Activated T-cell treated with anti-CD3 and anti-CD28 coated beads, Interleukin-2, amount 50 U/mL, for 24 hours (primary cell): Measurements from ENCODE around the gene TXNDC17.
"Not testable (repeated sequence)": the region's sequence is repeated elsewhere in the genome, so short reads cannot be mapped to it uniquely, and the experiment has no call there.

Source experiments
- DNase-seq: peaks from one replicate; pipeline ENCODE4 v3.0.0-alpha.2; 2020
- H3K27ac Mint-ChIP-seq: 2 replicates; pipeline ENCODE4 v1.8.0; 2020; ENCODE audit warnings: mild to moderate bottlenecking, mixed read lengths
- H3K27me3 Mint-ChIP-seq: 2 replicates; pipeline ENCODE4 v1.8.0; 2020; ENCODE audit warnings: mixed read lengths
- H3K36me3 Mint-ChIP-seq: 2 replicates; pipeline ENCODE4 v1.8.0; 2020; ENCODE audit warnings: low read depth, mixed read lengths
- H3K4me1 Mint-ChIP-seq: 2 replicates; pipeline ENCODE4 v1.8.0; 2020; ENCODE audit warnings: low read depth, mixed read lengths
- H3K4me3 Mint-ChIP-seq: 2 replicates; pipeline ENCODE4 v1.8.0; 2020; ENCODE audit warnings: mild to moderate bottlenecking, moderate library complexity, mixed read lengths
- H3K9me3 Mint-ChIP-seq: 2 replicates; pipeline ENCODE4 v1.8.0; 2020; ENCODE audit warnings: mixed read lengths

The TXNDC17 gene

DNA sequence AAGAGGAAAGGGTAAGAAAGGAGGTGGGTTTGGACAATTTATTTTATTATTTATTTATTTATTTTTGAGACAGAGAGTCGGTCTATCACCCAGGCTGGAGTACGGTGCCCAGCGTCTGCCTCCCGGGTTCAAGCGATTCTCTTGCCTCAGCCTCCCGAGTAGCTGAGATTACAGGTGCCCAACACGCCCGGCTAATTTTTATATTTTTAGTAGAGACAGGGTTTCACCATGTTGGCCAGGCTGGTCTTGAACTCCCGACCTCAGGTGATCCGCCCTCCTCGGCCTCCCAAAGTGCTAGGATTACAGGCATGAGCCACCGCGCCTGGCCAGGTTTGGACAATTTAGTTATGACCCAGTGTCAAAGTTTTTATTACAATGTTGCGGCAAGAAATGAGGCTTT lies 22.3 kb downstream of the TXNDC17 start:
- H3K4me3 Mint-ChIP-seq, H3K36me3 Mint-ChIP-seq, H3K27me3 Mint-ChIP-seq, H3K9me3 Mint-ChIP-seq, H3K27ac Mint-ChIP-seq, DNase-seq: not testable (repeated sequence)
- peaks cover 27% of the 10 kb centered on the region for H3K4me1 Mint-ChIP-seq

DNA sequence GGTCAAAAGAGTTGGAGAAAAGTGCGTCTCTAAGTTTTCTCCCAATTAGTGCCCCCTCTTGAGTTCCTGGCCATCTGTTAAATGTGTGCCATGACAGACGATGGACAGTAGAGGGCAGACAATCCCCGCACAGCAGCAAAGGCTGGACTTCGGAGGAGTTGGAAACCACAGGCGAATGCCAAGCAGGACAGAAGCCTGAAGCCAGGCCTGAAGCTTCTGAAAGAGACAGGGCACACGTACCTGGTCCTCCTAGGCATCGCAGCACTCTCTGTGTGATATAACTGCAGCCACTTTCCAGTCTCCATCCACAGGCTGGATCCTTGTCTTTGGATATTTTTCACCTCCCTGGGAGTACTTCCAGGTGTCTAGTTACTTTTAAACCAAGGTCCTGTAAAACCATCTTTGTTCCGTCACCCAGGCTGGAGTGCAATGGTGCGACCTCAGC lies 25.2 kb downstream of the TXNDC17 start:
- H3K9me3 Mint-ChIP-seq = no peaks in the 10 kb centered on the region
- DNase-seq = peak; percentile 58
- no peak overlapping the region for H3K27ac Mint-ChIP-seq
- no peak overlapping the region for H3K4me3 Mint-ChIP-seq
- peaks cover 3% of the 10 kb centered on the region for H3K36me3 Mint-ChIP-seq
- H3K27me3 Mint-ChIP-seq = no peaks in the 10 kb centered on the region
- H3K4me1 Mint-ChIP-seq = peaks cover 12% of the 10 kb centered on the region

DNA sequence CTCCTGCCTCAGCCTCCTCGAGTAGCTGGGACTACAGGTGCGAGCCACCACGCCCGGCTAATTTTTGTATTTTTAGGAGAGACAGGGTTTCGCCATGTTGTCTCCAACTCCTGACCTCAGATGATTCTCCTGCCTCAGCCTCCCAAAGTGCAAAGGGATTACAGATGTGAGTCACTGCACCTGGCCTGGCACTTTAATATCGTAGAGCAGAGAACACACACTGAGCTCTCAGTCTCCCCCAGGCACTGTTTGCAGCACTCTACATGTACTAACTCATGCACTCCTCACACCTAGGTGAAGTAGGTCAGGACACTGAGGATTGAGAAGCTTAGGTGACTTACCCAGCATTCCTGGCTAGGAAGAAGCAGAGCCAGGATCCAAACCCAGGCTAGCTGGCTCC lies 25.7 kb downstream of the TXNDC17 start:
- Mint-ChIP-seq H3K9me3 (no peaks in the 10 kb centered on the region), H3K4me3 (no peak overlapping the region)

DNA sequence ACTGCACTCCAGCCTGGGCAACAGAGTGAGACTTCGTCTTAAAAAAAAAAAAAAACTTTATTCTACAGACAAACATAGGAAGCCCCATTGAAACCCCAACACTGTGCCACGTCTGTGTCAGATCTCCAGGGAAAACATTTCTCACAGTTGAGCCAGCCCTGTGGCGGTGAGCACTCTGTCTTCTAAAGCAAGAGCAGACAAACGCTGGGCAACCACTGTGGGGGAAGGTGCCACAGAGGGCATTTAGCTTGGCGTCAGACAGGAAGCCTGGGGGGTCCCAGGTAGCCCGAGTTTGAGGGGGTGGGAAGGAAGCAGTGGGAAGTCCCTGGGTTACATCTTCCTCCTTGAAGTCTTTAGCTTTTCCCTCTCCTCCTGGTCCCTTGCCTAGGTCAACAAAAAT lies 26.7 kb downstream of the TXNDC17 start:
- no peak overlapping the region for H3K27ac Mint-ChIP-seq
- H3K4me1 Mint-ChIP-seq = peaks cover 6% of the 10 kb centered on the region
- peaks cover 3% of the 10 kb centered on the region for H3K36me3 Mint-ChIP-seq

More for the DNA sequence above, 25.7 kb downstream of the TXNDC17 start:
- Mint-ChIP-seq H3K36me3 (peaks cover 3% of the 10 kb centered on the region), H3K27ac (no peak overlapping the region), H3K27me3 (no peaks in the 10 kb centered on the region), H3K4me1 (peaks cover 7% of the 10 kb centered on the region)
- no peak for DNase-seq

DNA sequence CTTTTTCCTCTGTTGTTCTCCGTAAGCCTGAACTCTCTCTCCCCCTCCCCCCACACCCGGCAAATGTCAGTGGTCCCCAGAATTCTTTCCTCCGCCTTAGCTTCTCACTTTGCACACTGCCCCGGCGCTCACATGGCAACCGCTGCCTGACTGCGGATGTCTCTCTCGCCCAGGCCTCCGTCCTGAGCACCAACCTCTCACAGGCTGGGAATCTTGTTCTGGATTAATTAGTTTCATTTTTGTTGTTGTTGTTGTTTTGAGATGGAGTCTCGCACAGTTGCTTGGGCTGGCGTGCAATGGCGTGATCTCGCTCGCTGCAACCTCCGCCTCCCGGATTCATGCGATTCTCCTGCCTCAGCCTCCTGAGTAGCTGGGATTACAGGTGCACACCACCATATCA lies 27.4 kb downstream of the TXNDC17 start:
- H3K4me1 Mint-ChIP-seq = peaks cover 6% of the 10 kb centered on the region
- no peaks in the 10 kb centered on the region for H3K36me3 Mint-ChIP-seq
- H3K9me3 Mint-ChIP-seq = no peaks in the 10 kb centered on the region
- H3K27ac Mint-ChIP-seq = no peak overlapping the region
- H3K27me3 Mint-ChIP-seq = no peaks in the 10 kb centered on the region
- H3K4me3 Mint-ChIP-seq = no peak overlapping the region
- no peak for DNase-seq

More for the DNA sequence above, 26.7 kb downstream of the TXNDC17 start:
- Mint-ChIP-seq H3K4me3 (no peak overlapping the region), H3K27me3 (no peaks in the 10 kb centered on the region), H3K9me3 (no peaks in the 10 kb centered on the region)
- DNase-seq = no peak

DNA sequence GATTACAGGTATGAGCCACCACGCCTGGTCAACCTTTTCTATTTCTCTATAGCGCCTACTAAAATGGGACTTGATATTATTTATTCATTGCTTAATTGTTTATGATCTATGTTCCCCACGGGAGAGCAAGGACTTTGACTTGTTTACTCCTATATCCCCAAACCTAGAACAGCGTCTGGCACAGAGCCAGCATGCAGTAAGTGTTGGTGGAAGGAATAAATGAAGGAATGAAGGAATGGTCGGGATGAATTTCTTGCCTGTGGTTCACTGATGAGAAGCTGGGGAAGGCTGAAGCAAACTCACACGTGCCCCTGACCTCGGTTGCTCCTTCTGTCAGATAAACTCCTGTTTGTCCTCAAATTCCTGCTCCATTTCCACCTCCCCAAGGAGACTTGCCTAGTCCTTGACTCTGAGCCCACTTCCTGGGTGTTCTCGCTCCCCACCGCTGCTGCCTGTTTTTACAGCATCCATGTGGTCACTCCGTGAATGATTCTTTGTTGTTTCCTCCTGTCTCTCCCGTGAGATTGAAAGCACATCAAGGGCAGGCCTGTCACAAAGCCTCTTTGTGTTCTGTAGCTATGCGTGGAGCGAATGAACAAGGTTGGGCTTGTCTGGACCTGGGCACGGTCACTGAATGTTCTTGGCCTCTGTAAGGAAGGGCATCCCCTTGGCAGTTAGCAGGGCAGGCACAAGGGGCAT lies 28.0 kb downstream of the TXNDC17 start:
- H3K4me3 Mint-ChIP-seq = no peak overlapping the region
- H3K9me3 Mint-ChIP-seq = no peaks in the 10 kb centered on the region
- DNase-seq = no peak
- peaks cover 6% of the 10 kb centered on the region for H3K4me1 Mint-ChIP-seq
- H3K27ac Mint-ChIP-seq = no peak overlapping the region
- H3K36me3 Mint-ChIP-seq = no peaks in the 10 kb centered on the region
- H3K27me3 Mint-ChIP-seq = no peaks in the 10 kb centered on the region

DNA sequence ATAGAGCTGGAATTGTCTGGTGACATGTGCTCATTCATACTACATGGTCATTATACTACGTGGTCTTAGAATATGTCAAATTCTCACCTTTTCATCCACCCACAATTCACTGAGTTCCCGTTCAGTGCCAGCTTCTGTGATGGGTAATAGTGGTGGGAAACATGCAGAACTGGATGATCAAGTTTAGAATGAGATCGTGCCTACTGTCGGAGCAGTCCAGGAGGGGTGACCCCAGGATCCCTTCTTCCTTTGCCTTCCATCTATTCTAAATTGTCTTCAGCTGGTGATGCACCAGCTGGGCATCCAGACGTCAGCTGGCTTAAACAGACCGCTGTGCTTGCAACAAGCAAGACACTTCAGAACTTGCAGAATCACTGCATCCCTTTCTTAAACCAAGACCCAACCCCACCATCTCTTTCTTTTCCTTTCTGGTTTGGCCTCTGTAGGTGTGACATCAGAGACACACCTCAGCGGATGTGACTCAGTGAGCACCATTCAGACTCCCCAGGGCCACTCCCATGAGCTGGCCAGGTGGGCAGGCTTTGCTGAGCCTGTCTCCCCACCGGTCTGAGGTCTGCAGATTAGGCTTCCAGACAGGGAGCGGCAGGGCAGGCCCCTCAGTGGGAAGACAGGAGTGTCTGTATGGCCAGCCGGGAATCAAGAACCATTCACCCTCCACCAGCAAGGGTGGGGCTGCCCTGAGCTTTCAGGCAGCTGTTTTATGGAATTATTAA lies 28.8 kb downstream of the TXNDC17 start:
- no peaks in the 10 kb centered on the region for H3K27me3 Mint-ChIP-seq
- H3K4me1 Mint-ChIP-seq = peaks cover 6% of the 10 kb centered on the region
- H3K9me3 Mint-ChIP-seq = no peaks in the 10 kb centered on the region
- no peak overlapping the region for H3K4me3 Mint-ChIP-seq
- no peak overlapping the region for H3K27ac Mint-ChIP-seq
- DNase-seq = no peak
- no peaks in the 10 kb centered on the region for H3K36me3 Mint-ChIP-seq

DNA sequence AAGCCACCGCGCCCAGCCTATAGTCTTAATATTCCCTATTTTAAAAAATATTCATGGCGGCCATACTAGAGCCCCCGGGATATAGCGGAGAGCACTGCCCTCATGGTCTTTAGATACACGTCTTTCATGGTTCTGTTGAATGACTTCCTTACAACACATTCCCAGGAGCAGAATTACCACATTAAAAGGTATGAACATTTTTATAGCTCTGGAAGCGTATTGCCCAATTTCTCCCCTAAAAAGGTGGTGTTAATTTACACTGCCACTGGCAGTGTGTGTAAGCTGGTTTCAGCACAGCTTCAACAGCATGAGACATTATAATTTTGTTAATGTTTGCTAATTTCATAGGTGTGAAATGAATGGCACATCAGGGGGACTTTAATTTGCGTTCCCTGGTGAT lies 29.7 kb downstream of the TXNDC17 start:
- H3K9me3 Mint-ChIP-seq = no peaks in the 10 kb centered on the region
- H3K36me3 Mint-ChIP-seq = no peaks in the 10 kb centered on the region
- H3K27ac Mint-ChIP-seq = no peak overlapping the region
- no peaks in the 10 kb centered on the region for H3K27me3 Mint-ChIP-seq
- no peak for DNase-seq
- peaks cover 6% of the 10 kb centered on the region for H3K4me1 Mint-ChIP-seq
- no peak overlapping the region for H3K4me3 Mint-ChIP-seq

DNA sequence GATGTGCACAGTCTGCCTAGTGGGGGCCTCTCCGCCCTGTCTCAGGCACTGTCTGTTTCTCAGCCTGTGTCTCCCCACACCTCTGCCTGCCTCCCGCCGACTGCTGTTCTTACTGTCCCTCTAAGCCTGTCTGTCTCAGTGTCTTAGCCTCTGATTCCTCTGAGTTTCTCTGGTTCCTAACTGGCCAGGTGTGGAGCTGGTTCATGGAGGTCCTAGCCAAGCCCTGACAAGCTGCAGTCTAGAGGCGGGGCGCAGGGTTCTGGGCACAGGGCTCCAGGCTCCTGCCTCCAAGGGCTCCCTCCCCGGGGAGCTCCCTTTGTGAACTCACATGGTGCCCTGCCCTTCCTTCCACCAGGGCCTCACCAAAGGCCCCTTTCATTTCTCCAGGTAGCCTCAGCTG lies 30.1 kb downstream of the TXNDC17 start:
- H3K27me3 Mint-ChIP-seq = no peaks in the 10 kb centered on the region
- H3K36me3 Mint-ChIP-seq = no peaks in the 10 kb centered on the region
- no peak overlapping the region for H3K4me3 Mint-ChIP-seq
- DNase-seq = no peak
- no peaks in the 10 kb centered on the region for H3K9me3 Mint-ChIP-seq
- H3K4me1 Mint-ChIP-seq = peaks cover 6% of the 10 kb centered on the region
- H3K27ac Mint-ChIP-seq = no peak overlapping the region

DNA sequence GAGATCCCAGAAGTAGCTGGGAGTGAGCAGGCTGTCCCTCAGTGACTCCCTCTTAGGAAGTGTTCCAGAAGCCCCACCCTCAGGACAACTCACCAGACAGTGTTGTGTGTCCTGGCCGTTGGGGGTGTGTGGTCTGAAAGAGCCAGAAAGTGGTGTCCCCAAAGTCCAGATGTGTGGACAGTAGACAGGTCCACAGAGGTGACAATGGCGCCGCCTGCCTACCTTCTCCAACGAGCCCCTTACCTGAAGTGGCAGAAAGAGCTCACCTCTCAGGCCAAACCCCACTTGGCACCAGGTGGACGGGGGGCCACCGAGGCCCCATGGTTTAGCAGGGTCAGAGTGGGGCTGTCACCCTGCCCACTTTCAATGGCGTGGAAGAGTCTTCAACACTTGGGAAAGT lies 30.6 kb downstream of the TXNDC17 start:
- no peak overlapping the region for H3K4me3 Mint-ChIP-seq
- H3K27me3 Mint-ChIP-seq = no peaks in the 10 kb centered on the region
- peaks cover 6% of the 10 kb centered on the region for H3K4me1 Mint-ChIP-seq
- H3K9me3 Mint-ChIP-seq = no peaks in the 10 kb centered on the region
- H3K27ac Mint-ChIP-seq = no peak overlapping the region
- no peak for DNase-seq
- H3K36me3 Mint-ChIP-seq = no peaks in the 10 kb centered on the region

DNA sequence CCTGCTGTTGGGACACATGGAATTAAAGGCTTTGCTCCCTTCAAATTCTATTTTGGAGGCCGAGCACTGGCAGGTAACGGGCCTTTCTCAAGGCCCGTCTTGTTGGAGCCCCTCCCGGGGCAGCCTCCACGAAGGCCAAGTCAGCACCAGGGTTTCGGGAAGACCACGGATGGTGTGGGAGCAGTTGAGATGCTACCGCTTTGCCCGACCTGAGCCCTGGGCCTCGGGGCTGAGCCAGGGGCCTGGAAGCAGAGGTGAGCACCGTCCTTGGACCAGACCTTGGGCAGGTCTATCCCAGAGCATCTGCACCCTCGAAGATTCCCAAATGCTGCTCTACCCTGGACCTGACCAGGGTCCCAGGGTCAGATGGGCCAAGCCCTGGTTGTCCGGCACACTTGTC lies 33.7 kb downstream of the TXNDC17 start:
- H3K36me3 Mint-ChIP-seq = no peaks in the 10 kb centered on the region
- peaks cover 9% of the 10 kb centered on the region for H3K4me1 Mint-ChIP-seq
- peaks cover 18% of the 10 kb centered on the region for H3K27me3 Mint-ChIP-seq
- no peak overlapping the region for H3K27ac Mint-ChIP-seq
- H3K9me3 Mint-ChIP-seq = no peaks in the 10 kb centered on the region
- no peak for DNase-seq
- H3K4me3 Mint-ChIP-seq = no peak overlapping the region

DNA sequence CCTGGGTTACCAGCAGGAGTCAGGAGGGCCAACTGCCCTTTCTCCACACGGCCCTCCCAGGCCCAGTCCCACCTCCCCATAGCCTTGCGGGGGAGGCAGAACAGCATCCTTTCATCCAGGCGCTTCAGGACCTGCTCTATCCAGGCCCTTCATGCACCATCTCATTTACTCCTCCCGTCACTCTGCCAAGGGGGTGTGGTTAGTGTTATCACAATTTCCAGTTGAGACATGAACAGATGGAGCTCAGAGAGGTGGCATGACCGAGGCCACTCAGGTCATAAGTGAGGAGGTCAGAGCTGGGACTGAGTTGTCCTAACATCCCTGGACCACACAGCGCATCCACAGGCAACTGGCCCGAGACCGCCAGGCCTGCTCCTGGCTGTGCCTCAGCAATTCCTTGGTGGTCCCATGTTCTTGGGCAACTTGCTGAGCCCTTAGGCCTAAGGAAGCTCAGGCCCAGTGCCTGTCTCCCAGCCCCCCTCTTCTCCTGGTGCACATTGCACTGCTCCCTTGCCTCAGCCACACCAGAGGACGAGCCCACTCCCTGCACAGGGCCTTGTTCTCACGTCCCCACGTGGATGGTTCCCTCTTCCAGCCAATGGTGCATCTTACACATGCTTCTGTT lies 34.5 kb downstream of the TXNDC17 start:
- Mint-ChIP-seq H3K4me1 (peaks cover 9% of the 10 kb centered on the region), H3K4me3 (no peak overlapping the region), H3K9me3 (no peaks in the 10 kb centered on the region), H3K27ac (no peak overlapping the region), H3K27me3 (peaks cover 23% of the 10 kb centered on the region), H3K36me3 (no peaks in the 10 kb centered on the region)
- no peak for DNase-seq

DNA sequence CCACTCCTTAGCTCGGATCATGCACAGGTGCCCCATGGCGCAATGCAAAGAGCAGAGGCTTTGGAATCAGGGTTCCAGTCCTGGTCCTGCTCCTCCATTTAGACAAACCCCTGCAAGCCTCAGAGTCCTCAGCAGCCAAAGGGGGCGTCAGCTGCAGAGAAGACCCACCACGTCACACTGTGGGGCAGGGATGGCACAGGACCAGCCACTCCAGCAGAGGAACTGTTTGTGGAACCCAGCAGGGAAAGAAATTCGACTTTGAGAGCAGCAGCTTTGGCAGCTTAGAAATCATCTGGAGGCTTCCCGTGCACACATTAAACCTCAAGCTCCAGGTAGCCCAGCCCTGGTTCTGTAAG lies 35.9 kb downstream of the TXNDC17 start:
- no peak for DNase-seq
- Mint-ChIP-seq H3K27me3 (peaks cover 33% of the 10 kb centered on the region), H3K27ac (no peak overlapping the region), H3K9me3 (no peaks in the 10 kb centered on the region), H3K4me1 (peaks cover 9% of the 10 kb centered on the region), H3K36me3 (no peaks in the 10 kb centered on the region), H3K4me3 (no peak overlapping the region)

DNA sequence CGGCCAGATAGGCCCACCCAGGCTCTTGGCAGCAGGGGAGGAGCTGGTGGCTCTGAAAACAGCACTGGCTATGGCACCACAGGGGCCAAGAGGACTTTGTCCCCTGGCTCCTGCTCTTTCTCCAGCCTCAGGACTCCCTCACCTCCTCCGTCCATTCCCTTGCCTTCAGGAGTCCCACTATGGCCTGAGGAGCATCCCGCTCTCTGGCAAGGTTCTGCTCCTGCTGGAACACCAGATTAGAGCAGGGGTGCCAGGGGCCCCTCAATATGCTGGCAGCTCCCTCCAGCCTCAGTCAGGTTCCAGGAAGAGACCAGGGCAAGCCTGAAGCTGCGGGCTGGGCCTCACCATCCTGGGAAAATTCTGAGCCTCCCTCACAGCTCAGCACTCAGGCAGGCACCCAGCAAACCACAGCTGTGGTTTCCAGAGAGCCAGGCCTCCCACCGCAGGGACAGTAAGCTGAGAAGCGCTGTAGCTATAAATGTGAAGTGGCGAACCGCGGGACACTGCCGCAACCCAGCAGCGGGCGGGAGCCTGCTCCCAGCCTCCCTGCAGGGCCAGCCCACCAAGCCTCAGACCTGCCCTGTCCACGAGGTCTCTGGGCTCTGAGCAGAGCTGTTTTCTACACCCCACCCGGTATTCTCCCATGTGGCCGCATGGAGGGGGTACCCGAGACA lies 36.4 kb downstream of the TXNDC17 start:
- Mint-ChIP-seq H3K27me3 (peaks cover 38% of the 10 kb centered on the region), H3K4me1 (peaks cover 9% of the 10 kb centered on the region), H3K4me3 (no peak overlapping the region), H3K9me3 (no peaks in the 10 kb centered on the region), H3K36me3 (no peaks in the 10 kb centered on the region), H3K27ac (no peak overlapping the region)
- no peak for DNase-seq

DNA sequence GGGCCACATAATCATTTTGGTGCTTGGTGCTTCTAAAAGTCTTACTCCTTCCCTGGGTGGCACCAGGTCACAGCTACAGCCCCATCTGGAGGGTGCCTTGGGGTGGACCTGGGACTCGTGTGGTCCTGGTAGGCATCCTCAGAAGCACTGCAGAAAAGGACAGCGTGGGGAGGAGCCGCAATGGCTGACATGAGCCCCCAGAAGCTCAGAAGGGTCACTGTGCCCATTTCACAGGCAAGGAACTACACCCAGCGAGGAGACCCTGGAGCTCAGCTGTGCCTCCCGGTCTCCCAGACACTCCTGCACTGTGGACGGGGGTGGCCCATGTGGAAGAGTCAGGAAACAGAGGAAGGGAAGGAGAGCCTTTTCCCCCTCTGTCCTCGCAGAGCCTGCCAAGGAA lies 37.1 kb downstream of the TXNDC17 start:
- no peaks in the 10 kb centered on the region for H3K9me3 Mint-ChIP-seq
- H3K4me3 Mint-ChIP-seq = no peak overlapping the region
- H3K27ac Mint-ChIP-seq = no peak overlapping the region
- peaks cover 9% of the 10 kb centered on the region for H3K4me1 Mint-ChIP-seq
- no peak for DNase-seq
- no peaks in the 10 kb centered on the region for H3K36me3 Mint-ChIP-seq
- H3K27me3 Mint-ChIP-seq = peaks cover 42% of the 10 kb centered on the region
